Glutamatergic neuron (in vitro differentiated cells): ENCODE data around the gene MDH2. TPM values are rescaled to one million over a fixed set of nuclear protein-coding genes. Genes with fewer than 3 reads are reported as not detected.
"Not testable (repeated sequence)": the region's sequence is repeated elsewhere in the genome, so short reads cannot be mapped to it uniquely, and the experiment has no call there.

Source experiments
- DNase-seq: peaks from one replicate; pipeline ENCODE4 v3.0.0; 2022
- H3K27ac Mint-ChIP-seq: one replicate; pipeline ENCODE4 v1.8.0; 2020; ENCODE audit warnings: mild to moderate bottlenecking, mixed read lengths, inconsistent platforms; ENCODE audit not compliant: unreplicated experiment
- H3K27me3 Mint-ChIP-seq: one replicate; pipeline ENCODE4 v1.8.0; 2020; ENCODE audit warnings: mild to moderate bottlenecking, moderate library complexity, mixed read lengths, inconsistent platforms; ENCODE audit not compliant: unreplicated experiment
- H3K36me3 Mint-ChIP-seq: one replicate; pipeline ENCODE4 v1.8.0; 2020; ENCODE audit warnings: mild to moderate bottlenecking, mixed read lengths, inconsistent platforms; ENCODE audit not compliant: unreplicated experiment
- H3K4me1 Mint-ChIP-seq: one replicate; pipeline ENCODE4 v1.8.0; 2020; ENCODE audit warnings: mild to moderate bottlenecking, low read depth, mixed read lengths, inconsistent platforms; ENCODE audit not compliant: unreplicated experiment
- H3K4me3 Mint-ChIP-seq: one replicate; pipeline ENCODE4 v1.8.0; 2020; ENCODE audit warnings: mild to moderate bottlenecking, mixed read lengths, inconsistent platforms; ENCODE audit not compliant: unreplicated experiment
- H3K9me3 Mint-ChIP-seq: one replicate; pipeline ENCODE4 v1.8.0; 2020; ENCODE audit warnings: mild to moderate bottlenecking, moderate library complexity, mixed read lengths, inconsistent platforms; ENCODE audit not compliant: unreplicated experiment
- total RNA-seq: library from RNA; stranded (reverse); fragmentation: NEBNext Ultra II Directional; extraction: Animal tissue kit (Norgen Biotek cat#: 25700); gene quantifications from one replicate; pipeline ENCODE4 v1.2.1, GENCODE V29; 2021; ENCODE audit not compliant: unreplicated experiment
- TF ChIP-seq, protein P1 (sequence below): fragments of 200-600 bp; sonication (generic); IDR thresholded peaks from one replicate; pipeline ENCODE4 v1.5.0; 2021; ENCODE audit not compliant: partially characterized antibody, unreplicated experiment

Gene MDH2
- total RNA-seq, 1 donor from 2014 or later: 126 TPM

DNA sequence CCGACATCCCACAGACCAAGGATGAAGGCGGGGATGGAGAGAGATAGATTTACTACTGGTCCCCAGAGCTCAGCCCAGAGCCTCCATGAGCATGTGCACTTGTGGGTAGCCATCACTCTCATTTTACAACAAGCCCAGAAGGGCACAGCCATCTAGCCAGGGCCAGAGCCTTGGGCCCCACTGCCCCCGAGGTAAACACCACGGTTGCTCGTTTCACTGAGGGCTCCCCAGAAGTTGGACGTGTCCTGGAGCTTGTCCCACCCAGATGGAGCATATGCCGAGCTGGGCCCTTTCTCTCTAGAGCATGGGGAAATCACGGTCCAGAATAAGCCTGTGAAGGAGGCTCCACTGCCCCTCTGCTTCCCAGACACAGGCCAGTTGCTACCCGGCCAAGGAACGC lies 44.6 kb upstream of the MDH2 start:
- H3K4me1 Mint-ChIP-seq: no peaks in the 10 kb centered on the region
- peaks cover 1% of the 10 kb centered on the region for H3K9me3 Mint-ChIP-seq
- H3K36me3 Mint-ChIP-seq: peaks cover 10% of the 10 kb centered on the region
- no peak for DNase-seq
- H3K4me3 Mint-ChIP-seq: no peak overlapping the region
- H3K27ac Mint-ChIP-seq: no peak overlapping the region
- TF ChIP-seq, protein P1, sequence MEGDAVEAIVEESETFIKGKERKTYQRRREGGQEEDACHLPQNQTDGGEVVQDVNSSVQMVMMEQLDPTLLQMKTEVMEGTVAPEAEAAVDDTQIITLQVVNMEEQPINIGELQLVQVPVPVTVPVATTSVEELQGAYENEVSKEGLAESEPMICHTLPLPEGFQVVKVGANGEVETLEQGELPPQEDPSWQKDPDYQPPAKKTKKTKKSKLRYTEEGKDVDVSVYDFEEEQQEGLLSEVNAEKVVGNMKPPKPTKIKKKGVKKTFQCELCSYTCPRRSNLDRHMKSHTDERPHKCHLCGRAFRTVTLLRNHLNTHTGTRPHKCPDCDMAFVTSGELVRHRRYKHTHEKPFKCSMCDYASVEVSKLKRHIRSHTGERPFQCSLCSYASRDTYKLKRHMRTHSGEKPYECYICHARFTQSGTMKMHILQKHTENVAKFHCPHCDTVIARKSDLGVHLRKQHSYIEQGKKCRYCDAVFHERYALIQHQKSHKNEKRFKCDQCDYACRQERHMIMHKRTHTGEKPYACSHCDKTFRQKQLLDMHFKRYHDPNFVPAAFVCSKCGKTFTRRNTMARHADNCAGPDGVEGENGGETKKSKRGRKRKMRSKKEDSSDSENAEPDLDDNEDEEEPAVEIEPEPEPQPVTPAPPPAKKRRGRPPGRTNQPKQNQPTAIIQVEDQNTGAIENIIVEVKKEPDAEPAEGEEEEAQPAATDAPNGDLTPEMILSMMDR: no peak
- H3K27me3 Mint-ChIP-seq: peaks cover 2% of the 10 kb centered on the region

DNA sequence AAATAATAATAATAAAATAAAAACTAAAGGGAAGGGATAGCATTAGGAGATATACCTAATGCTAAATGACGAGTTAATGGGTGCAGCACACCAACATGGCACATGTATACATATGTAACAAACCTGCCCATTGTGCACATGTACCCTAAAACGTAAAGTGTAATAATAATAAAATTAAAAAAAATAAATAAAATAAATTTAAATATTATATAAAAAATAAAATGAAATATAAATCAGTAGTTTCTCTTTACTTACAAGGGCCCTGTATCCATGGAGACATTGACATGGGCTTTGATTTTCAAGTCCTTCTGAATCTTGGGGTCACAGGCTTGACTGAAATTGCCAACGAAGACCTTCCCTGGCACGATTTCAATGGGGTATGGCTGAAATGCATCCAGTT lies 42.9 kb upstream of the MDH2 start:
- H3K4me3 Mint-ChIP-seq, H3K27ac Mint-ChIP-seq, H3K9me3 Mint-ChIP-seq, H3K27me3 Mint-ChIP-seq, DNase-seq, H3K4me1 Mint-ChIP-seq, H3K36me3 Mint-ChIP-seq: not testable (repeated sequence)

DNA sequence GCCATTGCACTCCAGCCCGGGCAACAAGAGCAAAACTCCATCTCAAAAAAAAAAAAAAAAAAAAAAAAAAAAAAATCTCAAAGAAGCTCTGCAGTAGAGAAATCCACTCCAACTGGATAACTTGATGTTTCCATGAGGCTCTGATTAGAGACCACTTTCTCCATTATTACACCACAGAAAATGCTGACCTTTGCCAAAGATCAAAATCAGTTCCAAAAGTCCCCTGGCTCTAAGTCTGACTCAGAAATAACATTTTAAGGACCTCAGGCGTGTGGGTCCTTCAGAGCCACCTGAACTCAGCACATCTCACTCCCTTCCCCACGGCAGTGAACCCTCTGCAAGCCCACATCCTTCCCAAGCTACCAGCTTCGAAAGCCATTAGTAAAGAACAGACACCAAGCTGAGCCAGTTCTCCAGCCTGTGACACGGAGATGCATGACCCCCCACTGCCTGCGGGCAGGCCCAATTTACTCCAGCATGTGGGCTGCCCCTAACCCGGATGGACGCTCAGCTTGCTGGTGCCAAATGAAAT lies 39.7 kb upstream of the MDH2 start:
- Mint-ChIP-seq H3K9me3 (no peaks in the 10 kb centered on the region), H3K4me3 (no peak overlapping the region), H3K27ac (no peak overlapping the region), H3K4me1 (peaks cover 4% of the 10 kb centered on the region), H3K27me3 (peaks cover 3% of the 10 kb centered on the region), H3K36me3 (peaks cover 5% of the 10 kb centered on the region)
- no peak for DNase-seq
- TF ChIP-seq, protein P1: no peak

- H3K27me3 Mint-ChIP-seq: peaks cover 3% of the 10 kb centered on the region
- no peak overlapping the region for H3K27ac Mint-ChIP-seq
- TF ChIP-seq, protein P1: no peak
- H3K9me3 Mint-ChIP-seq: no peaks in the 10 kb centered on the region
- H3K4me1 Mint-ChIP-seq: peaks cover 4% of the 10 kb centered on the region
- H3K4me3 Mint-ChIP-seq: no peak overlapping the region
- H3K36me3 Mint-ChIP-seq: peaks cover 5% of the 10 kb centered on the region
- no peak for DNase-seq
Measured at GRCh38 chr7:76009672-76010600, 38.0 kb upstream of the MDH2 start.

DNA sequence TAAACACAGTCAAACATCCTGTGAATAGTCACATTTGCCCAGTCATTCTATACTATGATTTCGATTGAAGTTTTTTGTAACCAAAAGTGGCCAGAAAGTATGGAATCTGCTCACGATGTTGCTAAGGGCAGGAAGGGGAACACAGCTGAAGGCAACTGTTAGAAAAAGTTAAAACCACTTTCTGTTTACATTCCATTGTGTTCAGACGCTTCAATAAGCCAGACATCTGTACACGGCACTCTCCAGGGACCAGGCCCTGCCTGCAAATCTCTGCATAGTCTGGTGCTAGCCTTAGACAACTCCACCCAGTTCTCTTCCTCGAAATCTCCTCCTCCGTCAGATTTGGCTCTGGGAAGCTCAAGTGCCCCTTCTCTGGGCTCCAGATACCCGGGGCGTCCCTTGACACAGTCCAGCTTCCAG lies 36.5 kb upstream of the MDH2 start:
- TF ChIP-seq, protein P1: no peak
- Mint-ChIP-seq H3K36me3 (peaks cover 8% of the 10 kb centered on the region), H3K9me3 (no peaks in the 10 kb centered on the region), H3K4me1 (peaks cover 4% of the 10 kb centered on the region), H3K27ac (peak overlapping the region; percentile 31), H3K4me3 (no peak overlapping the region), H3K27me3 (peaks cover 3% of the 10 kb centered on the region)
- DNase-seq: peak; percentile 48
